PFSK-1 (cell line): ENCODE measurements around the gene LSR.

ENCODE experiments used
- POLR2AphosphoS5 ChIP-seq: IDR thresholded peaks from 2 replicates; pipeline ENCODE4 v1.6.1; 2012; ENCODE audit warnings: low read depth, mild to moderate bottlenecking, control low read depth, low read length, moderate library complexity
- TAF1 ChIP-seq: IDR thresholded peaks from 2 replicates; pipeline ENCODE4 v1.6.1; 2012; ENCODE audit warnings: low read length, control low read depth, borderline replicate concordance; ENCODE audit not compliant: insufficient read depth
- TF ChIP-seq, protein P1 (sequence below), 2 experiments: IDR thresholded peaks; 2 replicates each; pipeline versions ENCODE4 v1.6.1 to v1.8.0; 2011 to 2012; ENCODE audit warnings: low read depth in 2 of 2, low read length in 2 of 2, control low read depth in 1 of 2, inconsistent platforms in 1 of 2, mild to moderate bottlenecking in 1 of 2, moderate library complexity in 1 of 2; ENCODE audit not compliant: insufficient read depth in 1 of 2

DNA sequence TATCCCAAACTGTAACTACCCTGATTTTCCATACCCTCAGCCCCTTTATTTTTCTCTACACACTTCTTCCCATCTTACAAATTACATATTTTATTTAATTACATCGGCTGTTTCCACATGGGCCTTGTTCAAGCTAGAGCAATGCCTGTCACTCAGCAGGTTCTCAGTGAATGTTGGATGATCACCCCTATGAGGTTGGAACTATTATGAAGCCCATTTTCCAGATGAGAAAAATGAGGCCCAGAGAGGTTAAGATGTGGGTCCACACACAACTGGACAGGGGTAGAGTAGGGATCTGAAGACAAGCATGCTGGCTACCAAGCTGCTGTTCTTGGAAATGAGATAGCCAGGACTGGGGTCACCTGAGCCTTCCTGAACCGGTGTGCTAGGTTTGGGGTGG is 53.2 kb downstream of the LSR start:
- TF ChIP-seq TAF1 (no peak), POLR2AphosphoS5 (no peak)
- TF ChIP-seq, protein P1, sequence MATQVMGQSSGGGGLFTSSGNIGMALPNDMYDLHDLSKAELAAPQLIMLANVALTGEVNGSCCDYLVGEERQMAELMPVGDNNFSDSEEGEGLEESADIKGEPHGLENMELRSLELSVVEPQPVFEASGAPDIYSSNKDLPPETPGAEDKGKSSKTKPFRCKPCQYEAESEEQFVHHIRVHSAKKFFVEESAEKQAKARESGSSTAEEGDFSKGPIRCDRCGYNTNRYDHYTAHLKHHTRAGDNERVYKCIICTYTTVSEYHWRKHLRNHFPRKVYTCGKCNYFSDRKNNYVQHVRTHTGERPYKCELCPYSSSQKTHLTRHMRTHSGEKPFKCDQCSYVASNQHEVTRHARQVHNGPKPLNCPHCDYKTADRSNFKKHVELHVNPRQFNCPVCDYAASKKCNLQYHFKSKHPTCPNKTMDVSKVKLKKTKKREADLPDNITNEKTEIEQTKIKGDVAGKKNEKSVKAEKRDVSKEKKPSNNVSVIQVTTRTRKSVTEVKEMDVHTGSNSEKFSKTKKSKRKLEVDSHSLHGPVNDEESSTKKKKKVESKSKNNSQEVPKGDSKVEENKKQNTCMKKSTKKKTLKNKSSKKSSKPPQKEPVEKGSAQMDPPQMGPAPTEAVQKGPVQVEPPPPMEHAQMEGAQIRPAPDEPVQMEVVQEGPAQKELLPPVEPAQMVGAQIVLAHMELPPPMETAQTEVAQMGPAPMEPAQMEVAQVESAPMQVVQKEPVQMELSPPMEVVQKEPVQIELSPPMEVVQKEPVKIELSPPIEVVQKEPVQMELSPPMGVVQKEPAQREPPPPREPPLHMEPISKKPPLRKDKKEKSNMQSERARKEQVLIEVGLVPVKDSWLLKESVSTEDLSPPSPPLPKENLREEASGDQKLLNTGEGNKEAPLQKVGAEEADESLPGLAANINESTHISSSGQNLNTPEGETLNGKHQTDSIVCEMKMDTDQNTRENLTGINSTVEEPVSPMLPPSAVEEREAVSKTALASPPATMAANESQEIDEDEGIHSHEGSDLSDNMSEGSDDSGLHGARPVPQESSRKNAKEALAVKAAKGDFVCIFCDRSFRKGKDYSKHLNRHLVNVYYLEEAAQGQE (IDR thresholded peaks at IDR 0.05; ENCODE audit: insufficient read depth in 1 of 2, low read depth in 2 of 2, low read length in 2 of 2), result no peak
